SK-N-MC (cell line): ENCODE results near the gene ETV6.

Experiments
- DNase-seq: peaks from one replicate; pipeline ENCODE4 v3.0.0-alpha.2; 2011; ENCODE audit warnings: low read depth, low spot score
- H3K27ac ChIP-seq: fragments of 200-600 bp; sonication (generic); 2 replicates; pipeline ENCODE4 v1.5.1; 2016; ENCODE audit warnings: mixed run types
- H3K36me3 ChIP-seq: fragments of 200-600 bp; sonication (generic); 2 replicates; pipeline ENCODE4 v1.6.1; 2017; ENCODE audit warnings: antibody characterized with exemption, low read length, mixed read lengths; ENCODE audit not compliant: insufficient read depth
- H3K4me3 ChIP-seq: fragments of 200-600 bp; sonication (generic); 2 replicates; pipeline ENCODE4 v1.5.1; 2016
- H3K9ac ChIP-seq: fragments of 200-600 bp; sonication (generic); 2 replicates; pipeline ENCODE4 v1.8.0; 2017; ENCODE audit warnings: mixed run types, mixed read lengths; ENCODE audit not compliant: insufficient read length
- H3K9me3 ChIP-seq: fragments of 200-600 bp; sonication (generic); 2 replicates; pipeline ENCODE4 v1.6.1; 2017; ENCODE audit warnings: low read depth, mild to moderate bottlenecking, antibody characterized with exemption, low read length, moderate library complexity, mixed read lengths
- EZH2 ChIP-seq: fragments of 200-600 bp; sonication (generic); IDR thresholded peaks from one replicate; pipeline ENCODE4 v1.6.1; 2017; ENCODE audit warnings: antibody characterized with exemption
- FOXP2 ChIP-seq: optimal IDR thresholded peaks from 2 replicates; pipeline ENCODE3; 2011; ENCODE audit warnings: mild to moderate bottlenecking, moderate library complexity; ENCODE audit not compliant: insufficient read depth; ENCODE audit errors: extremely low read length, control extremely low read depth
- POLR2AphosphoS5 ChIP-seq: IDR thresholded peaks from 2 replicates; pipeline ENCODE4 v1.6.1; 2012; ENCODE audit warnings: mild to moderate bottlenecking, low read depth, low read length, borderline replicate concordance

Gene ETV6

DNA sequence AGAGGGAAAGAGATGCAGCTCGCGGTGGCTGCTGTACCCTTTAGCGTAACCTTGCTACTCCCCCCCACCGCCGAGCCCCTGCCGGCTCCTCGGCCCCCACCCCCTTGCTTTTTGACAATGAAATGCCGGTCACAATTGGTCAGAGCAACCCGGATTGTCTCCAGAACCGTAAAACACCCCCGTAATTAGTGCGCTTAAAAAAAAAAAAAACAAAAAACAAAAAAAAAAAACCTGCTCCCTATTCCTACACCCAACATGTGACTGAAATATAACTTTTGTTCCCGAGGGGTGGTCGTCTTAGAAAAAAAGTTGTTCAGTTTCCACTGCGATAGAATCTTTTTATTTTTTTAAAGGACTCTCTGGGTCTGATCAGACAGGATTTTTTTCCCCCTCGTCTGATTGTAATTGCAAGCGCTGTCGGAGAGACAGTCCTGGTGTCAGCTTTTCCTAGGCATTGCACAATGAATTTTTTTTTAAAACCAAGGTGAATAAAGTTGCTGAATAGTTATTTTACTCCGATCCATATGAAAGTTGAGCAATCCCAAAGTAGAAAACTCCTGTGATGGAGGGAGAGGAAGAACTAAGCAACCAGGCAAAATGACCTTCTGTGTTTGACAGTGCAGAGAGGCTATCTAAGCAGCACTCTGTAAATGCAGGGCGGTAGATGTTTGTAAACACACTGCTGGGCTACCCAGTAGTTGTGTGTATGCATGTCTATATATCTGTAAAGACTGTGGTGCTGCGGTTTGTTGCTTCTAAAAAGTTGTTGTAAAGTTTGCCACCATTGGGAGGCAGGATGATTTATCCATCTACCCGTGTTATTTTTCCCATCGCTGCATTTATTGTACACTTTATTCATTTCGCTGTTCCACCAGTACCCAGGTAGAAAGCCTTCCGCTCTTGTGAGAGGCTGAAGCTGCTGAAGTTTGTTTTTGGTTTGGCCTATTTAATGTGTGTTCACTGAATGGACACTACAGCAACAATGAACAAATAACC, 1.1 kb downstream of the ETV6 start:
- TF ChIP-seq EZH2 (no peak), POLR2AphosphoS5 (no peak), FOXP2 (no peak)
- no peak for DNase-seq
- H3K9ac ChIP-seq, result peak overlapping the region; percentile 61
- H3K36me3 ChIP-seq, result no peaks in the 10 kb centered on the region
- no peaks in the 10 kb centered on the region for H3K9me3 ChIP-seq
- no peak overlapping the region; the same call in 1 of the 2 replicates for H3K27ac ChIP-seq
- peak overlapping the region; percentile 86 for H3K4me3 ChIP-seq

DNA sequence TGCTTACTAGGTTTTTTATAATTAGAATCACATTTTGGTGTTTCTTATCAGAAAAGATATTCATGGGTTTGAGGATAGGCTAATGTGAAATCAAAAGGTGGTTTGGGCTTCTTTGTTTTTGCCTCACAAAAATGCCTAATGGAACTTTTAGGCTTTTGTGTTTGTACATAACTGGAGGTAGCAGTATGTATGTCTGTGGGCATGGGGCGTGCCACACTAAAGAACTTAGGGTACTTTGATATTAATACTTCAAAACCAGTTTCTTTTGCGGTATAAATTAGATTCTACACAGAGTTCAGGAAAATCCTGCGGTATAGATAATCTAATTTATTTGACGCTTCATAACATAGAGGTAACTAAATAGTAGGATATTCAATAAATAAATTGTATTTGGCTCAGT, 1.9 kb downstream of the ETV6 start:
- no peak for TF ChIP-seq EZH2
- no peak for TF ChIP-seq FOXP2
- TF ChIP-seq POLR2AphosphoS5, result no peak
- Histone ChIP-seq H3K4me3 (peak overlapping the region; percentile 86), H3K27ac (no peak overlapping the region; the same call in 1 of the 2 replicates), H3K36me3 (no peaks in the 10 kb centered on the region), H3K9ac (no peak overlapping the region), H3K9me3 (no peaks in the 10 kb centered on the region)
- DNase-seq, result no peak

DNA sequence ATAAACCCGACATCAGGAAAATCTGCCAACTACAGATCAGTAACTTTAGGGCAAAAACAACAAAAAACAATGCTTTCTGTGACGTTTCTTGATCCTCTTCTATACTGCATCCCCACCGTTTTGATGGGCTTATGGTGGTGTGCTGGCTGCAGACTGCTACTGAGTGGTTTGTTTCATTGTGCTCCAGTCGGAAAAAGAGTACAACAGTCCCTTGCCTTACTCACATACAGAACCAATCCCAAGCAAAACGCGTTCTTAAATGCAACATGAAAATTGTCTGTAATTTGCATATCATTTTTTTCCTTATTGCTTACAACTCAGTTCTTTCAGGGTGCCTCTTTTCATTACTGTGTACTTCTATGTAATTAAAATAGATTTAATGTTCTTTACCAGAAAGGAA, 2.3 kb downstream of the ETV6 start:
- Histone ChIP-seq H3K9me3 (no peaks in the 10 kb centered on the region), H3K9ac (no peak overlapping the region), H3K4me3 (no peak overlapping the region; the same call in 1 of the 2 replicates), H3K27ac (no peak overlapping the region), H3K36me3 (no peaks in the 10 kb centered on the region)
- no peak for DNase-seq
- TF ChIP-seq POLR2AphosphoS5 (no peak), EZH2 (no peak), FOXP2 (no peak)

DNA sequence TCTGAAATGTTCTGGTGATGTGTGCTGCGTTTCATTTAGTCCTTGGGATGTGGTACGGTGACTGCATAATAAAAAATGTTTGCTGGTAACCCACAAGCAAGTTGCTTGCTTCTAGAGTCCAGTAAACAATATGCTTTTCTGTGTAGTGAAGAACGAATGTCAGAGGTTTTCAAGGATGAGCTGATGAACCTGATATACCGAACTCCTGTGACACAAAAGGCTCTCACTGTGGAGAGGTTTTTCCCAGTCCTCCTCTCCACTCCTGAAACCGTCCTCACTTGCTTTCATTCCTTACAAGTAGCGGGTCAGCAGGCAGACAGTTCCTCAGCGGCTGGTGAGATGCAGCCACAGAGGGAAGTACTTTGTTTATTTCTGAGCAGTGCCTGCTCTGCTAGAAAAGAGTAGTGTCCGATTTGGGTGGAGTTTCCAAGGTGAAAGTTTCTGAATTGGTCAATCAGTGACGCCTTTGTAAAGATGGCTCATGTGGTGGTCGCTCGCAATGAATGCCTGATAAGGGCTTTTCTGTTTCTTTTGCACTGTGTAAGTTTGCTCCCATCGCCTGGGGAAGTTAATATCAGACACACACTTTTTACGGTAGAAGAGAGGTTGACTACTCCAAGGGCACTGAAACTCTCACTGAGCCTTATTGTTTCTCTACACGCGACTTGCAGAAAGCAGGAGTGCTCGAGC, 3.0 kb downstream of the ETV6 start:
- DNase-seq, result no peak
- Histone ChIP-seq H3K9me3 (no peaks in the 10 kb centered on the region), H3K4me3 (no peak overlapping the region), H3K36me3 (no peaks in the 10 kb centered on the region), H3K27ac (no peak overlapping the region), H3K9ac (no peak overlapping the region)
- TF ChIP-seq POLR2AphosphoS5, result no peak
- TF ChIP-seq EZH2, result no peak
- no peak for TF ChIP-seq FOXP2

DNA sequence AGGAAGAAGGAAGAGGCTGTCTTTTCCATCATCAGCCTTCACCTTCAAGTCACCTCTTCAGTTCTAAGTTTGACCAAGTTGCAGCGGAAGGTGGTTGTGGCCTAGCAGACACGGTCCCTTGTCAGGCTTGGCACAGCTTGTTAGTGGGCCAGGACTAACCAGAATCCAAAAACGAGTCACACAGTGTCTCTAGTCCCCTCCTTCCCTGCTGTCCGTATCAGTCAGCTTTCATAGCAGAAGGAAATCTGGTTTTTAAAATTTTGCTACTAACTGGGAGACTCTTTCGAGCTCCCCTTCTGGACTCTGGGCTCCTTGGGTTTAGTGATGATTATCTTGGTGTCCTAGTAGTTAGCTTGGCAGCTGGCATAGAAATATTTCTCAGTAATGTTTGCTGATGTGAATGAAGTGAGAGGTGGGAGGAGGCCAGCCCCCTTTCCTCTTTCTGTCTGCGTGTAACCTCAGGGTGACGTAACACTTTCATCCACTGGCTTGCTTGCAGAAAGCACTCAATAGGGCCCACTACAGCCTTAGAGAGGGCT, 3.8 kb downstream of the ETV6 start:
- Histone ChIP-seq H3K4me3 (no peak overlapping the region), H3K36me3 (no peaks in the 10 kb centered on the region), H3K9ac (no peak overlapping the region), H3K27ac (no peak overlapping the region), H3K9me3 (no peaks in the 10 kb centered on the region)
- no peak for TF ChIP-seq POLR2AphosphoS5
- no peak for DNase-seq

DNA sequence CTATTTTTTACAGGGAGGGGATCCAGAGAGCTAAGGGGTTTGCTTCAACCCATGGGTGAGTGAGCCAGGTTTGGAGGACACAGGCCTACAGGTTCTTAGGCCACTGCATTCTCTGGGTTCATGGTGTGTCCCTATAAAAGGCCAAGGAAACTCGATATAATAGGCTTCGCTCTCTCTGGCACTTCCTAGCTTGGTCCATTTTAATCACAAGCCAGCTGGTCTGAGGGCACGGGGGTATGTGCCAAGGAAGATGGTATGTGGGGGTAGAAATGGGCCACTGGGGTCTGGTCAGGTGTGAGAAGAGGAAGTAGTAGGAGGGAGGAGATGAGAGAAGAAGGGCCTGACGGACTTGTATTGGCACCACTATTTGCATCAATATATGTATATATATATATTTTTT, 4.9 kb downstream of the ETV6 start:
- Histone ChIP-seq H3K9me3 (no peaks in the 10 kb centered on the region), H3K4me3 (no peak overlapping the region), H3K27ac (no peak overlapping the region), H3K36me3 (no peaks in the 10 kb centered on the region), H3K9ac (no peak overlapping the region)
- no peak for DNase-seq
- TF ChIP-seq EZH2 (no peak), POLR2AphosphoS5 (no peak), FOXP2 (no peak)

DNA sequence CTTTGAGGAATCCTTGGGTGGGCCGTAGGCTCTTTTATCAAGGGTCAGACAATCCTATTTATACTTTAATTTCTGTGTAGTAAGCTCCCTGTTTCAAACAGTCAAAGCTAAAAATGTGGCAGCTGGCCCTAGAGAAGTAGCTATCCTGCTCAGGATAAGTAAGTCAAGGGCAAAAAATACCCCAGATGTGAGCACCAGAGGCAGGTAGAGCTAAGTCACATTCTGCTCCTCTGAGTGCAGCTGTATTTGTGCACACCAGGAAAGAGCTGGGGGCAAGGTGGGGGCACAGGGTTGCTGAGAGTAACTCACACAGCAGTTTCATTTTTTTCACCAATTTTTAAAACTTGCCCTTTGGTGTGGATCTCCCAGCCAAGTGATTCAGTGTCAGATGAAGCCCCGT, 5.3 kb downstream of the ETV6 start:
- TF ChIP-seq POLR2AphosphoS5, result no peak
- no peak for TF ChIP-seq EZH2
- TF ChIP-seq FOXP2, result no peak
- Histone ChIP-seq H3K4me3 (no peak overlapping the region), H3K27ac (no peak overlapping the region), H3K9ac (no peak overlapping the region), H3K36me3 (no peaks in the 10 kb centered on the region), H3K9me3 (no peaks in the 10 kb centered on the region)
- DNase-seq, result no peak

DNA sequence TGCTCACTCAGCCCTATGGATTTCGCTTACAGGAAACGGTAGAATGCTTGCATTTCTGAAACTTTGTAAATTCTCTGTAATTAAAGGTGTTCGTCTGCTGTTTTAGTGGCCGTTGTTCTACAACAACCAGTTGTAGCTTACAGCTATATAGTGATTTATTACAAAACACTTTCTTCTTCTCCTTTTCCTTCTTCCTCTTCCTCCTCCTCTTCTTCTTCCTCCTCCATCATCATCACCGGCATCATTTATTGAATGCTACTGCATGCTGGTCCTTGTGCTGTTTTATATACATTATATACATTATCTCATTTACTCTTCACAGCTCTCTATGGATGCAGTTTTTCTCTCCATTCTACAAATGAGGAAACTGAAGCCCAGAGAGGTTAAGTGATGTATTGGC, 6.4 kb downstream of the ETV6 start:
- H3K9ac ChIP-seq, result no peak overlapping the region
- no peak overlapping the region for H3K4me3 ChIP-seq
- DNase-seq, result no peak
- TF ChIP-seq POLR2AphosphoS5 (no peak), EZH2 (no peak), FOXP2 (no peak)
- H3K36me3 ChIP-seq, result no peaks in the 10 kb centered on the region
- H3K9me3 ChIP-seq, result no peaks in the 10 kb centered on the region
- H3K27ac ChIP-seq, result no peak overlapping the region
